HG02571 (cell line): ENCODE data around the gene MAPKAP1.
"Not testable (repeated sequence)": the region's sequence is repeated elsewhere in the genome, so short reads cannot be mapped to it uniquely, and the experiment has no call there.

Experiments
- ATAC-seq: cut with Tn5 transposase; IDR thresholded peaks from one replicate; pipeline ENCODE4 v1.9.1; 2021; ENCODE audit warnings: mild to moderate bottlenecking, moderate library complexity; ENCODE audit not compliant: unreplicated experiment

Gene MAPKAP1

GRCh38 chr9:125568621-125569020, 138.4 kb downstream of the MAPKAP1 start:
- ATAC-seq, result no peak

- ATAC-seq, result not testable (repeated sequence)
Observed at GRCh38 chr9:125566051-125566450, 141.0 kb downstream of the MAPKAP1 start.

GRCh38 chr9:125565126-125565525, 141.9 kb downstream of the MAPKAP1 start:
- no peak for ATAC-seq

DNA sequence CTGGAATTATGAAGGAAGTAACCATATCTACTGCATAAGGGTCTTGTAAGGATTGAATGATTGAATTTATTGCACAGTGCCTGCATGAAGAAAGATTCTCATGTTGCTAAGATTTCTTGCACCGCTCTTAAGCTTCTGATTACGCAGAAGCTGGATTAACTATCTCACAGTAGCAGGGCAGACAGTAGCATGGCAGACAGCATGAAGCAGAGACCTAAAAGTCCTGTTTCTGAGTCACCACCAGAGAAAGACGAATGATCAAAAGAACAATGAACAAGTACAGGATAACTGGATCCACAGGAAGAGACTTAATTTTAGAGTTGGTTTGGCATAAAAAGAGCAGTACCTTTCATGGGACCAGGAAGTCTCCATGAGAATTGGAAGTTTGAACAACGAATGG, 142.4 kb downstream of the MAPKAP1 start:
- no peak for ATAC-seq

- ATAC-seq, result no peak
Observed at GRCh38 chr9:125561509-125562148, 145.4 kb downstream of the MAPKAP1 start.

GRCh38 chr9:125559894-125560293, 147.1 kb downstream of the MAPKAP1 start:
- ATAC-seq, result no peak

DNA sequence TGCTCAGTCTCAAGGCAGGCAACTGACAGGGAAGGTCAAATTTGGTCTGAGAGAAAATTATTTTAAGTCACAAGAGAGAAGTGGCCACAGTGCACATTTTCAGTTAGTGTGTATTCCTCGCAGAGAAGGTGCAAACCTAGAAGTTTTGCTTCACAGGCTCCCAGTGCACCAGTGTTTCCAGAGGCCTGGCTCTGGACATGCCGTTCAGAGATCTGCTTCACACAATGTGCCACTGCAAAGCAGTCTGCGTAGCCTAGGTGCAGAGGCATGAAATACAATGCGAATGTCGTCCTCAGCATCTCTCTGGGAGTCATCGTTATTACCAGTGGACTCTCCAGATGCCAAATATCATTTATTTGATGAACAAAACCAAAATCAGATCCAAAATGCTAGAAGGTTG, 147.8 kb downstream of the MAPKAP1 start:
- no peak for ATAC-seq

DNA sequence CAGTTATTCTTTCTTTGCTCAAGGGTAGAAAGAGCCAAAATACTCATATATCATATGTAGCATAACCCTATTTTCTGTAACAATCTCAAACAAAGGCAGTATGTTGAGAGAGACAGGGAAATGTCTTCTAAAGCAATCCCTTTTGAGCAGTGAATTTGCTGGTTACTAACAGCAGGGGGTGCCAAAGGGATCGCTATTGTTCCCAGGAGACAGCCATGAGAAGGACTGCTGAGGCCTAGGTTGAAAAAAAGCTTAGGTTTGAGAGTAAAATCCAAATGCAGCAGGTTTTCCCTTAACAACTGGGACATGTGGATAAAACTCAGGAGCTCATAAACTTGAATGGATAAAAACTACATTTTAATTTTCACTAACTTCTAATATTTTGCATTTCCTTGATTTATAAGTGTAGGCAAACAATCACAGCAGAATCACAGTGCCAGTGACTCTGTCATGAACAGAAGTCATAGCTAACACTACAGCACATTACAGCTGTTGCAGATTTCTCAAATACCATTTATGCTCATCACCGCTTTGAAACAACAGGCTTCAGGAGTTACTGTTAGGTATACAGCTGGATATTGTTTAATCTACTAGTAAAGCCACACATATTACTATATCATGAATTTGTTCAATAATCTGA, 148.4 kb downstream of the MAPKAP1 start:
- no peak for ATAC-seq

GRCh38 chr9:125556046-125556721, 150.8 kb downstream of the MAPKAP1 start:
- no peak for ATAC-seq

- ATAC-seq, result no peak
Observed at GRCh38 chr9:125554726-125555125, 152.3 kb downstream of the MAPKAP1 start.

- no peak for ATAC-seq
Observed at GRCh38 chr9:125551781-125552180, 155.2 kb downstream of the MAPKAP1 start.

- no peak for ATAC-seq
Observed at GRCh38 chr9:125549891-125550885, 156.8 kb downstream of the MAPKAP1 start.

DNA sequence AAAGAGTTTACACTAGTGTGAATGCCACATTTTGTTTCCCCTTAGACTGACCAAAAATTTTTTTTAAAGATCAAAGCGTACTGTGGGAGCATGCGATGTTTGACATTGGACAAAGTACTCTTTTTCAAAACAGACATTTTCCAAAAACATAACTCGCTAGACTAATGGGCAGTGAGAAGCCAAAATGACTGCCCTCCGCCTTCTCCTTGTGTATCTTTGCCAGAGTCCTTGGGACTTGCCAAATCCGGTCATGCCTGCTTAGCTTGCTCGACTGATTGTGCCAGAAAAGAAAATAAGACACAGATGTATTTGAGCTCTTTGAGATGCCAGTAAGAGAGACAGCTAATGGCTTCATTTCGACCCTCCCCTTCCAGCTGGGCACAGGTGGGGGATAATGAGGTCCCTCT, 157.5 kb downstream of the MAPKAP1 start:
- no peak for ATAC-seq

DNA sequence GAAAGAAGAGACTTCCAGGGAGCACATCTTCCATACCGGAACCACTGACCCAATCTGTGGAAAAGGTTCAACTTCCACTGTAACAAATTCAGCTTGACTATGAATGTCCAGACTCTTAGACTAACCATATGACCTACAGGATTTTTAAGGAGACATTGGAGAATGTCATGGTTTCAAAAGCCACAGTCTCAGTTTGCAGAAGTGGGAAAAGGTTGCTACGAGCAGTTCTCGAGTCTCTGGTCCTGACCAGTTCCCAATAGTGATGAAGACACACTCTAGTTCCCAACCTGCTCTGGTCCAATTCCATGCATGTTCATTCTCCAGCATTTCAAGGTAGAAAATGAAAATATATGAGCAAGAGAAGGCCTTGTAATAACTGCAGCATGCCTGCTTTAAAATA, 158.0 kb downstream of the MAPKAP1 start:
- ATAC-seq, result no peak

GRCh38 chr9:125548141-125548540, 158.9 kb downstream of the MAPKAP1 start:
- ATAC-seq, result no peak

DNA sequence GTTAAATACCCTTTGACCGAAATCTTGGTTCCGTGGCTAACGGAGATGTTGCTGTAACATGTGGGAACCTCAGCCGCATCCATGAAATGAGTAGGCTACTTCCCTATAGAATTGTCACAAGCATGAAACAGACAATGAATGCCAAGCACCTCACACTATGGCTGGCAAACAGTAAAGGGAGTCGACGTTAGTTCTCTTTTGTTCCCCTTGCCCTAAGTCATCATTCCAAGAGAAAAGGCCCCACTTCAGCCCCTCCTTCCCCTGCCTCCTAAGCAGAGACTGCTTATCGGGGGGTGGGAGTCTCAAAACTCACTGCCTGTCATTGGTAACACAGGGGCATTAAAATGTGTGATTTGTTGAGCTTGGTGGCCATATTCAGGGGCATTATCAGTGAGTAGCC, 159.6 kb downstream of the MAPKAP1 start:
- no peak for ATAC-seq

GRCh38 chr9:125545845-125546244, 161.2 kb downstream of the MAPKAP1 start:
- no peak for ATAC-seq

DNA sequence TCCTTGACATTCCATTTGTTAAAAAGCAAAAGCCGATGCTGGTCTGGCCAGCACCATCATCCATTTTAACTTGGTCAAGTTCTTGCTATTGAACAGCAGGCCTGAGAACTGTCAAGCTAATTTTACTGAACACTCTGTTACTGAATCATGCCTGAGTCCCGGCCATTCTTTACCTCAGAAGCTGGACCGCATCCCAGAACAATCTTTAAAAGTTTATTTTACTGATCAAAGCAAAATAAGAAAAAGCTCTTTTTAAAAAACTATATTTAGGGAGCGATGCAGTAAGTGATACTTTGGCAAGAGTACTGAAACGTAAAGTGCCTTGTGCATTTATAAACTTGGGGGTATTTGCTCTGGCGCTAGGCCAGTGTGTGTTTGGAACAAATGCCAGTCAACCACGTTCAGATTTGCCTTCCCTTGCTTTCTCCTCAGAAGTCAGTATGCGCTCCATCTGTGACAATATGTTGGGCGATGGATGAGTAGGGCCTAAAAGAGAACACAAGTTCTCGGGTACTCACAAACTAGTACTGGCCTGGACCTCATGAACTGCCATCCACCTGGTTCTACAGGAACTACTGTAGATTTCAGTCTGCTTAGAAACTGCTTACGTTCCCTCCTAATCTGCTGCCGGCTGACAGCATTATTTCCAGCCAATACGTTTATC, 161.9 kb downstream of the MAPKAP1 start:
- ATAC-seq, result no peak

GRCh38 chr9:125544484-125544883, 162.5 kb downstream of the MAPKAP1 start:
- ATAC-seq, result no peak

DNA sequence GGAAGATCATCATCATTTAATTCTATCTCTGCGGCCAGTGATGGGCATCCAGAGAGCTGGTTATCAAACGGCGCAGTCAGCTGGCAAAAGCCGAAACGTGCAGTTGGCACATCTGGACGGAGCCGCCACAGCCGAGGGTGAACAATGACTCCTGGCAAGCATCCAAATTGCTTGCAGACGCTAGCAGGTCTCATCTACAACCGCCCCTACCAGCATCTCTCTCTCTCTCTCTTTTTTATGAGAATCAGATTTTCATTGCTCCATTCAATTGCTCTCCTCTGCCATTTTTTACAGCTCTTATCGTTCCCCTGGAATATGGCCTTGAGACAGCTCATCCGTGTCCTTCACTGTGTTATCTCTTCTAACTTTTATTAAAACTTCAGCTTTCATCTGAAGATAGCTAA, 165.2 kb downstream of the MAPKAP1 start:
- ATAC-seq, result no peak

DNA sequence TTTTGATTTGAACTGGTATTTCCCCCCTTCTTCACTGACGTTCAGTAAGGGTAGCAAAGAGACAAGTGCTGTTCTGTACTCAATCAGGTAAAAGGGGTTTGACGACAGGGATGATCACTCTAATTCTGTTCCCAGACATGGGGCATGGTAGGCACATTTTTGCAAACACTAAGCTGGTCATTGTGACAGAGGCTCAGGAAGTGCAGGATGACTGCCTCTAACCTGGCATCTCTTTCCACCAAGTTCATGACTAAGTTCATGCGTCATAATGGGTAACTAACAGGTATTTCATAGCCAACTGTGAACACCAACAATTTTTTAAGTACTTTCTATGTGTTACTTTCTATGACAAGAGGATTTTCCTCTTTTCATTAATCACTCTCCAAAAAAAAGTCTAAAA, 166.5 kb downstream of the MAPKAP1 start:
- no peak for ATAC-seq
